GM21390 (cell line): Measurements from ENCODE around the gene RUVBL1.

Experiments
- ATAC-seq: cut with Tn5 transposase; IDR thresholded peaks from one replicate; pipeline ENCODE4 v1.9.1; 2021; ENCODE audit not compliant: unreplicated experiment

The RUVBL1 gene

DNA sequence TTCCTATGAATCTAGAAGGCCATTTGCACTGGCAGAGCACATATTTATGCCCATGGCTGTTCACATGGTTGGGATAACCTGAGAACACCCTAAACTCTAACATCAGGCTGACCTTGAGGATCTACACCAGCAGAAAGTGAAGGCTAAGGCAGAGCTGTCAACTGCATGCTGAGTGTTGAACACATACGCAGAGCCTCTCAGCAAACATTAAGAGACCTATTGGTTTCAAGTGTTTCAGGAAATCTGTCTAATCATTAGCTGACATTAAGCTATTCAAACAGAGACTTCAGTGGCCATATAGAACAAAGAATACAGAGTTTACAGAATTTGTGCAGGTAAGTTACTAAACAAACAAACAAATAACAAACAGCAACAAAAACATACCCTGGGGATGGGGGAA lies 87.5 kb downstream of the RUVBL1 start:
- ATAC-seq: no peak

DNA sequence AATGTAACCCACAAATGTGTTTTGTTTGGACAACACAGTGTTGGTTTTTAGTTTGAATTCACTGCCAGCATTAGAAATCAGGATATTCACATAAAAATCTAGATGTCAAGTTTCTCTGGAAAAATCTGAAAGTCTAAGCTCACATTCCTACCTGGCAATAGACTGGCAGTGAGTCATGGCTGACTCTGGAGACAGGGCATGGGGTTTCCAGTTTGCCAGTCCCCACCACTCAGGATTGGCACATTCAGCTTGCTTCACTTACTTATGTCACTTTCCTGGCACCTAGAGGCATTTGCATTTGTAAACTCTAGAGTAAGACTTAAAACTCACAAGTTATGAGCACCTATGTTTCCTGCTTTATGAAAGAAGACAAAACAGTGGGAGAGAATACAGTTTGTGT lies 90.5 kb downstream of the RUVBL1 start:
- no peak for ATAC-seq
